HepG2 (cell line): Measurements from ENCODE around the gene IL21R. TPM values are rescaled to one million over a fixed set of nuclear protein-coding genes. Genes with fewer than 3 reads are reported as not detected.
A peak's percentile ranks its signal among the peaks of the same experiment; 100 is the strongest.

Experiments used
- AFF4 ChIP-seq: sonication (generic); formaldehyde crosslinking; IDR thresholded peaks from 2 replicates; pipeline ENCODE4 v1.4.0; 2020; ENCODE audit warnings: missing genetic modification reagents
- AKAP8 ChIP-seq: sonication (generic); formaldehyde crosslinking; IDR thresholded peaks from 2 replicates; pipeline ENCODE4 v1.5.1; 2020; ENCODE audit warnings: mild to moderate bottlenecking, missing genetic modification reagents
- FOXA1 ChIP-seq, 2 experiments: fragments of 450-650 bp in 1 of 2; sonication (generic) in 1 of 2; formaldehyde crosslinking in 1 of 2; IDR thresholded peaks; 2 replicates each; pipeline versions ENCODE4 v1.4.0 to v1.6.1; 2016 to 2020; ENCODE audit warnings: missing genetic modification reagents in 1 of 2
- HMG20B ChIP-seq: conservative IDR thresholded peaks from 2 replicates; pipeline ENCODE4 v1.6.1; 2016; ENCODE audit warnings: missing genetic modification reagents, missing compliant biosample characterization
- HOXD1 ChIP-seq: sonication (generic); formaldehyde crosslinking; IDR thresholded peaks from 2 replicates; pipeline ENCODE4 v1.5.0; 2020; ENCODE audit warnings: missing genetic modification reagents
- PAWR ChIP-seq: sonication (generic); formaldehyde crosslinking; IDR thresholded peaks from 2 replicates; pipeline ENCODE4 v1.4.0; 2020; ENCODE audit warnings: missing genetic modification reagents, mild to moderate bottlenecking, borderline replicate concordance
- SYNCRIP ChIP-seq: fragments of 200-400 bp; formaldehyde crosslinking; IDR thresholded peaks from 2 replicates; pipeline ENCODE4 v1.6.1; 2018; ENCODE audit warnings: mild to moderate bottlenecking, low read depth, low read length; ENCODE audit not compliant: insufficient read depth
- TCF7 ChIP-seq: sonication (generic); IDR thresholded peaks from 2 replicates; pipeline ENCODE4 v1.6.1; 2016; ENCODE audit warnings: antibody characterized with exemption, low read depth
- WIZ ChIP-seq: sonication (generic); formaldehyde crosslinking; IDR thresholded peaks from 2 replicates; pipeline ENCODE4 v1.5.1; 2020; ENCODE audit warnings: mild to moderate bottlenecking, missing genetic modification reagents
- ZBTB49 ChIP-seq: sonication (generic); formaldehyde crosslinking; IDR thresholded peaks from 2 replicates; pipeline ENCODE4 v1.4.0; 2020; ENCODE audit warnings: missing genetic modification reagents, borderline replicate concordance
- ZNF407 ChIP-seq: sonication (generic); formaldehyde crosslinking; IDR thresholded peaks from one replicate; pipeline ENCODE4 v1.5.1; 2020; ENCODE audit warnings: mild to moderate bottlenecking, missing genetic modification reagents; ENCODE audit errors: not compliant biosample characterization
- ZNF691 ChIP-seq: sonication (generic); formaldehyde crosslinking; IDR thresholded peaks from 2 replicates; pipeline ENCODE4 v1.4.0; 2020; ENCODE audit warnings: missing genetic modification reagents, low read depth, mild to moderate bottlenecking, borderline replicate concordance
- polyA plus RNA-seq, 8 experiments: library from polyadenylated mRNA; depleted of rRNA in 3 of 8; stranded (reverse) in 7 of 8; unstranded in 1 of 8; fragments of >200 nt; fragmentation: Illumina TruSeq in 4 of 8; extraction: Trizol in 4 of 8; gene quantifications; 2 replicates each; pipeline versions ENCODE4 v1.2.1 to v1.2.3, GENCODE V29; 2011 to 2016; ENCODE audit warnings: low read depth in 4 of 8, missing spikeins in 1 of 8, mixed read lengths in 1 of 8; ENCODE audit not compliant: insufficient read depth in 1 of 8
- total RNA-seq, 5 experiments: library from RNA; depleted of rRNA; stranded (reverse); fragments of >200 nt; fragmentation: Illumina TruSeq; extraction: Trizol; gene quantifications; 2 replicates each; pipeline ENCODE4 v1.2.3, GENCODE V29; 2016; ENCODE audit warnings: low read depth in 1 of 5

The IL21R gene
- total and polyA plus RNA-seq, 2 of the 13 experiments (the other 11 are each of a cell fraction or from before 2014, with no cell fraction given): 0.49 to 0.64 TPM

GRCh38 chr16:27448532-27449433, 46.8 kb downstream of the IL21R start (continued):
- no peak for TF ChIP-seq ZNF407 (CRISPR knock-in tag)
- no peak for TF ChIP-seq SYNCRIP
- TF ChIP-seq FOXA1 (IDR thresholded peaks at IDR 0.05): no peak
- peak; percentile 51; the same call in 1 of the 2 replicates for TF ChIP-seq FOXA1 (CRISPR knock-in tag; IDR thresholded peaks at IDR 0.05)
- TF ChIP-seq ZNF691 (CRISPR knock-in tag): no peak
- TF ChIP-seq AKAP8 (CRISPR knock-in tag): no peak
- no peak for TF ChIP-seq HOXD1 (CRISPR knock-in tag)
- TF ChIP-seq ZBTB49 (CRISPR knock-in tag): no peak
- no peak for TF ChIP-seq HMG20B (CRISPR knock-in tag)
- no peak for TF ChIP-seq AFF4 (CRISPR knock-in tag)
- no peak for TF ChIP-seq PAWR (CRISPR knock-in tag)
- TF ChIP-seq WIZ (CRISPR knock-in tag): no peak
- 0 out of 2 replicates have a peak, but pooled peaks have one; percentile 13 for TF ChIP-seq TCF7
